ENCODE data around the gene USP47. TPM values are rescaled to one million over a fixed set of nuclear protein-coding genes. Genes with fewer than 3 reads are reported as not detected.

USP47 gene
- total and polyA plus RNA-seq, 9 of the 15 experiments (the other 6 are each of a cell fraction or from before 2014, with no cell fraction given): 13.1 to 63.6 (median 34.7) TPM

- WGBS (ENCODE audit: insufficient coverage, low coverage, missing lambda C conversion rate): 4% methylated on average over 8 of the region's 8 CpGs
- Histone ChIP-seq H3K27ac (ENCODE audit: extremely low read depth, low read depth, low read length) (no peak overlapping the region), H3K36me3 (ENCODE audit: control insufficient read depth, insufficient read depth, low read length) (no peaks in the 10 kb centered on the region), H2AFZ (ENCODE audit: low read depth, low read length) (no peak overlapping the region), H3K4me2 (ENCODE audit: insufficient read depth, low read length) (no peak overlapping the region), H3K4me3 (no peak overlapping the region), H3K4me1 (replicated peaks in 1 of 2; ENCODE audit: control insufficient read depth in 2 of 2, insufficient read depth in 2 of 2, low read length in 2 of 2) (no peaks in the 10 kb centered on the region; a peak in 1 of 5 replicates), H4K20me1 (replicated peaks; ENCODE audit: control insufficient read depth, insufficient read depth, low read length) (no peaks in the 10 kb centered on the region; the same call in 1 of the 2 replicates), H3K9me1 (ENCODE audit: control insufficient read depth, insufficient read depth, low read length) (no peaks in the 10 kb centered on the region), H3K27me3 (ENCODE audit: control insufficient read depth in 2 of 2, insufficient read depth in 2 of 2, low read length in 2 of 2) (peaks cover 15 to 30% of the 10 kb centered on the region in 2 experiments; a peak in 4 of 5 replicates), H3K9ac (ENCODE audit: insufficient read depth in 1 of 2, low read depth in 2 of 2, low read length in 2 of 2) (no peak overlapping the region), H3K9me3 (replicated peaks; ENCODE audit: control insufficient read depth, insufficient read depth, low read depth, low read length) (no peaks in the 10 kb centered on the region; the same call in 1 of the 2 replicates), H3K79me2 (ENCODE audit: control insufficient read depth, insufficient read depth, low read length) (no peaks in the 10 kb centered on the region)
- intact Hi-C loops (cut with micrococcal nuclease) (loop anchor here (5.0 kb wide), 1 partner anchor 52 kb away; no protein-coding TSS in a partner anchor), in situ Hi-C loops (cut with MboI) (no loop called here)
- POLR2A ChIA-PET: interaction anchor here (0.6 to 1.6 kb wide), 3 partner anchors 11 to 96 kb away, joined by 3 to 5 read pairs (median 5); no protein-coding TSS in a partner anchor
- no TSS peak for BruUV-seq (replicated peaks)
- FAIRE-seq (no peak), ATAC-seq (no peak), DNase-seq (ENCODE audit: extremely low read depth in 1 of 4, low spot score in 3 of 4) (no peak)
- CTCF ChIA-PET (ENCODE audit: low intra/inter-chr PET ratio): interaction anchor here (0.6 kb wide), 1 partner anchor 28 kb away, joined by 3 read pairs; no protein-coding TSS in a partner anchor
- TF ChIP-seq SRSF1 (IDR thresholded peaks at IDR 0.05; ENCODE audit: low read depth, low read length) (no peak), SNAPC5 (CRISPR knock-in tag; IDR thresholded peaks at IDR 0.05) (no peak), MCM2 (IDR thresholded peaks at IDR 0.05; ENCODE audit: low read depth) (no peak), ZSCAN29 (IDR thresholded peaks at IDR 0.05) (no peak), NFIC (IDR thresholded peaks at IDR 0.05) (peak; percentile 81), DNMT1 (IDR thresholded peaks at IDR 0.05) (no peak), MEIS2 (IDR thresholded peaks at IDR 0.05; ENCODE audit: partially characterized antibody) (no peak), CBX8 (IDR thresholded peaks at IDR 0.05; ENCODE audit: borderline replicate concordance, extremely low read depth, low read depth, low read length, poor library complexity, severe bottlenecking) (no peak), ETV5 (CRISPR knock-in tag; IDR thresholded peaks at IDR 0.05; ENCODE audit: low read depth) (no peak), BCOR (IDR thresholded peaks at IDR 0.05) (peak; percentile 67; the same call in 1 of the 2 replicates), RBM25 (IDR thresholded peaks at IDR 0.05; ENCODE audit: low read depth, low read length, severe bottlenecking) (peak; percentile 83), SAFB (IDR thresholded peaks at IDR 0.05; ENCODE audit: borderline replicate concordance, low read depth, low read length) (no peak), RBM39 (optimal IDR thresholded peaks at IDR 0.05; ENCODE audit: low read depth, low read length) (no peak), TEAD1 (CRISPR knock-in tag; IDR thresholded peaks at IDR 0.05) (no peak), GABPA (tag; conservative IDR thresholded peaks at IDR 0.05; ENCODE audit: low read depth) (no peak), COPS2 (conservative IDR thresholded peaks at IDR 0.05) (no peak), KDM1A (IDR thresholded peaks at IDR 0.05) (0 out of 4 replicates have a peak, but pooled peaks of 1 of the 2 experiments have one; percentile 13)
- TF ChIP-seq, protein P1, sequence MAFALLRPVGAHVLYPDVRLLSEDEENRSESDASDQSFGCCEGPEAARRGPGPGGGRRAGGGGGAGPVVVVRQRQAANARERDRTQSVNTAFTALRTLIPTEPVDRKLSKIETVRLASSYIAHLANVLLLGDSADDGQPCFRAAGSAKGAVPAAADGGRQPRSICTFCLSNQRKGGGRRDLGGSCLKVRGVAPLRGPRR (CRISPR knock-in tag; IDR thresholded peaks at IDR 0.05): no peak
- TF ChIP-seq, protein P2, sequence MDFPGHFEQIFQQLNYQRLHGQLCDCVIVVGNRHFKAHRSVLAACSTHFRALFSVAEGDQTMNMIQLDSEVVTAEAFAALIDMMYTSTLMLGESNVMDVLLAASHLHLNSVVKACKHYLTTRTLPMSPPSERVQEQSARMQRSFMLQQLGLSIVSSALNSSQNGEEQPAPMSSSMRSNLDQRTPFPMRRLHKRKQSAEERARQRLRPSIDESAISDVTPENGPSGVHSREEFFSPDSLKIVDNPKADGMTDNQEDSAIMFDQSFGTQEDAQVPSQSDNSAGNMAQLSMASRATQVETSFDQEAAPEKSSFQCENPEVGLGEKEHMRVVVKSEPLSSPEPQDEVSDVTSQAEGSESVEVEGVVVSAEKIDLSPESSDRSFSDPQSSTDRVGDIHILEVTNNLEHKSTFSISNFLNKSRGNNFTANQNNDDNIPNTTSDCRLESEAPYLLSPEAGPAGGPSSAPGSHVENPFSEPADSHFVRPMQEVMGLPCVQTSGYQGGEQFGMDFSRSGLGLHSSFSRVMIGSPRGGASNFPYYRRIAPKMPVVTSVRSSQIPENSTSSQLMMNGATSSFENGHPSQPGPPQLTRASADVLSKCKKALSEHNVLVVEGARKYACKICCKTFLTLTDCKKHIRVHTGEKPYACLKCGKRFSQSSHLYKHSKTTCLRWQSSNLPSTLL (IDR thresholded peaks at IDR 0.05): no peak
Measured at GRCh38 chr11:11989774-11990744, 148.3 kb downstream of the USP47 start.
